Breast epithelium (tissue), 3 donors: ENCODE data around the gene AKT3.

Experiments
- POLR2A ChIP-seq: fragments of 450-650 bp; IDR thresholded peaks from one replicate; pipeline ENCODE4 v1.6.1; 2016; ENCODE audit warnings: antibody characterized with exemption, mild to moderate bottlenecking, moderate library complexity
- POLR2AphosphoS5 ChIP-seq, 3 donors: sonication (generic); formaldehyde crosslinking; IDR thresholded peaks; one replicate each; pipeline ENCODE4 v1.6.1; 2017; ENCODE audit warnings: antibody characterized with exemption in 3 of 3
- TF ChIP-seq, protein P1 (sequence below), 3 donors: fragments of 450-650 bp; IDR thresholded peaks; one replicate each; pipeline ENCODE4 v1.5.1; 2016 to 2017; ENCODE audit warnings: antibody characterized with exemption in 3 of 3, mild to moderate bottlenecking in 3 of 3, moderate library complexity in 3 of 3

DNA sequence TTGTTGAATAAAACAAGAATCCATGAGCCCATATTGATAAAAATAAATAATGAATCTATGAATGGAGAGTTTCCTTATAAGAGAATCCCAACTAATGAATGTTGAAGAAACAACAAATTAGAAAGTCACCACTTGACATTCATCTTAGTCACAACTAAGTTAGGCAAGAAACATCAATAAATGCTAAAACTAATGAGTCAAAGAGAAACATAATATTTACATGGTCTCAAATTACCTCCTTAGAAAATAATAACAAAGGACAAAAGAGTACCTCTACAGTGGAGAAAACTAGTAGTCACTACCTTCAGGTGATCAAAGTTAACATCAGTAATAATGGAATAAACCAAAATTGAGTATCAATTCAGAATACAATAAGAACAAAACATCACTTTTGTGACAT is 93.5 kb downstream of the AKT3 start:
- TF ChIP-seq POLR2A (no peak), POLR2AphosphoS5 (IDR thresholded peaks at IDR 0.05) (no peak)
- TF ChIP-seq, protein P1, sequence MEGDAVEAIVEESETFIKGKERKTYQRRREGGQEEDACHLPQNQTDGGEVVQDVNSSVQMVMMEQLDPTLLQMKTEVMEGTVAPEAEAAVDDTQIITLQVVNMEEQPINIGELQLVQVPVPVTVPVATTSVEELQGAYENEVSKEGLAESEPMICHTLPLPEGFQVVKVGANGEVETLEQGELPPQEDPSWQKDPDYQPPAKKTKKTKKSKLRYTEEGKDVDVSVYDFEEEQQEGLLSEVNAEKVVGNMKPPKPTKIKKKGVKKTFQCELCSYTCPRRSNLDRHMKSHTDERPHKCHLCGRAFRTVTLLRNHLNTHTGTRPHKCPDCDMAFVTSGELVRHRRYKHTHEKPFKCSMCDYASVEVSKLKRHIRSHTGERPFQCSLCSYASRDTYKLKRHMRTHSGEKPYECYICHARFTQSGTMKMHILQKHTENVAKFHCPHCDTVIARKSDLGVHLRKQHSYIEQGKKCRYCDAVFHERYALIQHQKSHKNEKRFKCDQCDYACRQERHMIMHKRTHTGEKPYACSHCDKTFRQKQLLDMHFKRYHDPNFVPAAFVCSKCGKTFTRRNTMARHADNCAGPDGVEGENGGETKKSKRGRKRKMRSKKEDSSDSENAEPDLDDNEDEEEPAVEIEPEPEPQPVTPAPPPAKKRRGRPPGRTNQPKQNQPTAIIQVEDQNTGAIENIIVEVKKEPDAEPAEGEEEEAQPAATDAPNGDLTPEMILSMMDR (IDR thresholded peaks at IDR 0.05): no peak
